ENCODE measurements around the gene ETFA.

The ETFA gene

GRCh38 chr15:76341366-76342057 is 30.2 kb upstream of the ETFA start:
- no peak overlapping the region for H3K4me3 ChIP-seq (ENCODE audit: low read length)
- no peak overlapping the region for H3K27ac ChIP-seq (ENCODE audit: low read length)
- H3K79me2 ChIP-seq (ENCODE audit: low read length), result peaks cover 75% of the 10 kb centered on the region
- no peaks in the 10 kb centered on the region for H3K27me3 ChIP-seq (ENCODE audit: low read depth, low read length)
- no peak for TF ChIP-seq EZH2phosphoT487 (IDR thresholded peaks at IDR 0.05; ENCODE audit: low read depth)
- no peak for TF ChIP-seq CTCF (IDR thresholded peaks at IDR 0.05; ENCODE audit: low read depth, low read length)
- H3K9me3 ChIP-seq (ENCODE audit: insufficient read depth, low read length), result no peaks in the 10 kb centered on the region
- H3K4me1 ChIP-seq (ENCODE audit: low read length), result peaks cover 15% of the 10 kb centered on the region
- H3K36me3 ChIP-seq (replicated peaks; ENCODE audit: low read depth, low read length), result peaks cover 50% of the 10 kb centered on the region
- H3K4me2 ChIP-seq (ENCODE audit: low read length), result no peak overlapping the region
- no peak overlapping the region for H3K9ac ChIP-seq (ENCODE audit: low read length)
- H2AFZ ChIP-seq (ENCODE audit: low read depth, low read length), result no peak overlapping the region
- H4K20me1 ChIP-seq (ENCODE audit: insufficient read depth, low read length), result peaks cover 18% of the 10 kb centered on the region; the same call in 1 of the 2 replicates

- Histone ChIP-seq H3K9me3 (ENCODE audit: insufficient read depth, low read length) (no peaks in the 10 kb centered on the region), H3K4me3 (ENCODE audit: low read length) (no peak overlapping the region), H4K20me1 (ENCODE audit: insufficient read depth, low read length) (peaks cover 18% of the 10 kb centered on the region; the same call in 1 of the 2 replicates), H3K27ac (ENCODE audit: low read length) (no peak overlapping the region), H3K27me3 (ENCODE audit: low read depth, low read length) (no peaks in the 10 kb centered on the region), H2AFZ (ENCODE audit: low read depth, low read length) (no peak overlapping the region), H3K4me2 (ENCODE audit: low read length) (no peak overlapping the region), H3K79me2 (ENCODE audit: low read length) (peaks cover 75% of the 10 kb centered on the region), H3K4me1 (ENCODE audit: low read length) (peaks cover 15% of the 10 kb centered on the region), H3K36me3 (replicated peaks; ENCODE audit: low read depth, low read length) (peaks cover 50% of the 10 kb centered on the region), H3K9ac (ENCODE audit: low read length) (no peak overlapping the region)
- no peak for TF ChIP-seq EZH2phosphoT487 (IDR thresholded peaks at IDR 0.05; ENCODE audit: low read depth)
- TF ChIP-seq CTCF (IDR thresholded peaks at IDR 0.05; ENCODE audit: low read depth, low read length), result no peak
Observed at GRCh38 chr15:76340803-76341365, 29.6 kb upstream of the ETFA start.

- peaks cover 19% of the 10 kb centered on the region for H3K4me1 ChIP-seq (ENCODE audit: low read length)
- H3K4me2 ChIP-seq (ENCODE audit: low read length), result peak overlapping the region; percentile 87
- H3K27me3 ChIP-seq (ENCODE audit: low read depth, low read length), result no peaks in the 10 kb centered on the region
- no peaks in the 10 kb centered on the region for H3K9me3 ChIP-seq (ENCODE audit: insufficient read depth, low read length)
- peak overlapping the region; percentile 91 for H3K4me3 ChIP-seq (ENCODE audit: low read length)
- peaks cover 75% of the 10 kb centered on the region for H3K79me2 ChIP-seq (ENCODE audit: low read length)
- peaks cover 18% of the 10 kb centered on the region; the same call in 1 of the 2 replicates for H4K20me1 ChIP-seq (ENCODE audit: insufficient read depth, low read length)
- no peak overlapping the region for H2AFZ ChIP-seq (ENCODE audit: low read depth, low read length)
- peaks cover 50% of the 10 kb centered on the region for H3K36me3 ChIP-seq (replicated peaks; ENCODE audit: low read depth, low read length)
- H3K27ac ChIP-seq (ENCODE audit: low read length), result no peak overlapping the region
- no peak overlapping the region for H3K9ac ChIP-seq (ENCODE audit: low read length)
- TF ChIP-seq CTCF (IDR thresholded peaks at IDR 0.05; ENCODE audit: low read depth, low read length), result no peak
- no peak for TF ChIP-seq EZH2phosphoT487 (IDR thresholded peaks at IDR 0.05; ENCODE audit: low read depth)
Observed at GRCh38 chr15:76340198-76340802, 29.0 kb upstream of the ETFA start.
